Hepatocyte (in vitro differentiated cells): ENCODE results near the gene IL18. TPM values are rescaled to one million over a fixed set of nuclear protein-coding genes. Genes with fewer than 3 reads are reported as not detected.

Source experiments
- DNase-seq: peaks from one replicate; pipeline ENCODE4 v3.0.0-alpha.2; 2016; ENCODE audit warnings: low spot score
- H2AFZ ChIP-seq: fragments of 200-600 bp; sonication (generic); 2 replicates; pipeline ENCODE4 v1.6.0; 2016; ENCODE audit warnings: antibody characterized with exemption, mild to moderate bottlenecking
- H3K27ac ChIP-seq: fragments of 200-600 bp; sonication (generic); 2 replicates; pipeline ENCODE4 v1.5.1; 2016; ENCODE audit warnings: mild to moderate bottlenecking
- H3K27me3 ChIP-seq: fragments of 200-600 bp; sonication (generic); 2 replicates; pipeline ENCODE4 v1.6.1; 2016
- H3K36me3 ChIP-seq: fragments of 200-600 bp; sonication (generic); replicated peaks from 2 replicates; pipeline ENCODE4 v1.5.1; 2016; ENCODE audit warnings: low read depth; ENCODE audit not compliant: insufficient read depth
- H3K4me1 ChIP-seq: fragments of 200-600 bp; sonication (generic); 2 replicates; pipeline ENCODE4 v1.5.1; 2016; ENCODE audit warnings: mild to moderate bottlenecking, moderate library complexity; ENCODE audit not compliant: insufficient read depth
- H3K4me2 ChIP-seq: fragments of 200-600 bp; sonication (generic); 2 replicates; pipeline ENCODE4 v1.6.0; 2016
- H3K4me3 ChIP-seq: fragments of 200-600 bp; sonication (generic); 2 replicates; pipeline ENCODE4 v1.5.1; 2016; ENCODE audit warnings: mild to moderate bottlenecking
- H3K79me2 ChIP-seq: fragments of 200-600 bp; sonication (generic); 2 replicates; pipeline ENCODE4 v1.6.0; 2017; ENCODE audit warnings: mild to moderate bottlenecking
- H3K9me2 ChIP-seq: fragments of 200-600 bp; sonication (generic); replicated peaks from 2 replicates; pipeline ENCODE4 v1.6.0; 2017; ENCODE audit warnings: mild to moderate bottlenecking; ENCODE audit not compliant: insufficient read depth
- H3K9me3 ChIP-seq: fragments of 200-600 bp; sonication (generic); 2 replicates; pipeline ENCODE4 v1.5.1; 2016; ENCODE audit warnings: low read depth, mild to moderate bottlenecking
- H4K20me1 ChIP-seq: fragments of 200-600 bp; sonication (generic); 2 replicates; pipeline ENCODE4 v1.6.0; 2016; ENCODE audit warnings: mild to moderate bottlenecking; ENCODE audit not compliant: insufficient read depth, poor library complexity, severe bottlenecking
- EZH2 ChIP-seq: fragments of 200-600 bp; sonication (generic); IDR thresholded peaks from 2 replicates; pipeline ENCODE4 v1.6.1; 2016; ENCODE audit warnings: antibody characterized with exemption, mild to moderate bottlenecking, borderline replicate concordance
- EZH2phosphoT487 ChIP-seq: fragments of 200-600 bp; sonication (generic); IDR thresholded peaks from one replicate; pipeline ENCODE4 v1.6.1; 2018; ENCODE audit warnings: antibody characterized with exemption, mild to moderate bottlenecking, low read depth, moderate library complexity; ENCODE audit not compliant: unreplicated experiment, severe bottlenecking
- WGBS: methylation state at CpG from one replicate; pipeline ENCODE4 v1.1.6; 2016; ENCODE audit warnings: low lambda C conversion rate; ENCODE audit errors: missing lambda C conversion rate; 5-methylcytosine and 5-hydroxymethylcytosine counted together
- polyA plus RNA-seq: library from polyadenylated mRNA; unstranded; fragments of >200 nt; fragmentation: Nextera tagmentation; extraction: Ambion mirVana; gene quantifications from 2 replicates; pipeline ENCODE4 v1.2.1, GENCODE V29; 2016
- total RNA-seq: library from RNA; depleted of rRNA; stranded (reverse); fragments of >200 nt; gene quantifications from 2 replicates; pipeline ENCODE4 v1.2.3, GENCODE V29; 2014
- TF ChIP-seq, protein P1 (sequence below): fragments of 200-600 bp; sonication (generic); IDR thresholded peaks from 2 replicates; pipeline ENCODE4 v1.5.1; 2016; ENCODE audit warnings: antibody characterized with exemption, mild to moderate bottlenecking; ENCODE audit not compliant: poor library complexity

The IL18 gene
- total and polyA plus RNA-seq, 2 experiments from 2014 or later, result 7.0 to 10.3 TPM

DNA sequence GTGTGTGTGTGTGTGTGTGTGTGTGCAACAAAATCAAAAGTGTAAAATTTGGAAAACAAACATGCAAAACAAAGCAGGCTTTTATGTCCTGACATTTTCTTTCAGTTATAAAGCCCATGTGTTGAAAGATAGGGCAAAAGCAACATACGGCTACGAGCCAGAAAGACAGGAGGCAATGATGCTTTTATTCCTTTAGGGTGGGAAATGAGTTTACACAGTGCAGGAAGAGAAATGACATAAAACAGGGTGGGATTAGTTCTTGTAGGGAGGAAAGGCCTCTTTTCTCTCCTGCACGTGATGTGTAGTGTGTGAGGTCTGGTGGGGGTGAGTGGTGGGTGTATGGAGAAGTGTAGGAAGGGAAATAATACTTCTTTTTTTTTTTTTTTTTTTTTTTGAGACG, 29.4 kb downstream of the IL18 start:
- H2AFZ ChIP-seq, result no peak overlapping the region
- H3K27me3 ChIP-seq, result no peaks in the 10 kb centered on the region
- no peaks in the 10 kb centered on the region for H4K20me1 ChIP-seq
- TF ChIP-seq EZH2 (no peak), EZH2phosphoT487 (no peak)
- TF ChIP-seq, protein P1, sequence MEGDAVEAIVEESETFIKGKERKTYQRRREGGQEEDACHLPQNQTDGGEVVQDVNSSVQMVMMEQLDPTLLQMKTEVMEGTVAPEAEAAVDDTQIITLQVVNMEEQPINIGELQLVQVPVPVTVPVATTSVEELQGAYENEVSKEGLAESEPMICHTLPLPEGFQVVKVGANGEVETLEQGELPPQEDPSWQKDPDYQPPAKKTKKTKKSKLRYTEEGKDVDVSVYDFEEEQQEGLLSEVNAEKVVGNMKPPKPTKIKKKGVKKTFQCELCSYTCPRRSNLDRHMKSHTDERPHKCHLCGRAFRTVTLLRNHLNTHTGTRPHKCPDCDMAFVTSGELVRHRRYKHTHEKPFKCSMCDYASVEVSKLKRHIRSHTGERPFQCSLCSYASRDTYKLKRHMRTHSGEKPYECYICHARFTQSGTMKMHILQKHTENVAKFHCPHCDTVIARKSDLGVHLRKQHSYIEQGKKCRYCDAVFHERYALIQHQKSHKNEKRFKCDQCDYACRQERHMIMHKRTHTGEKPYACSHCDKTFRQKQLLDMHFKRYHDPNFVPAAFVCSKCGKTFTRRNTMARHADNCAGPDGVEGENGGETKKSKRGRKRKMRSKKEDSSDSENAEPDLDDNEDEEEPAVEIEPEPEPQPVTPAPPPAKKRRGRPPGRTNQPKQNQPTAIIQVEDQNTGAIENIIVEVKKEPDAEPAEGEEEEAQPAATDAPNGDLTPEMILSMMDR, result no peak
- no peaks in the 10 kb centered on the region for H3K4me1 ChIP-seq
- no peaks in the 10 kb centered on the region for H3K9me2 ChIP-seq
- no peaks in the 10 kb centered on the region for H3K36me3 ChIP-seq
- no peaks in the 10 kb centered on the region for H3K9me3 ChIP-seq
- no peak for DNase-seq
- no peak overlapping the region for H3K27ac ChIP-seq
- no peaks in the 10 kb centered on the region for H3K79me2 ChIP-seq
- WGBS, result 59% methylated on average over 3 of the region's 4 CpGs
- H3K4me3 ChIP-seq, result no peak overlapping the region
- H3K4me2 ChIP-seq, result no peak overlapping the region

DNA sequence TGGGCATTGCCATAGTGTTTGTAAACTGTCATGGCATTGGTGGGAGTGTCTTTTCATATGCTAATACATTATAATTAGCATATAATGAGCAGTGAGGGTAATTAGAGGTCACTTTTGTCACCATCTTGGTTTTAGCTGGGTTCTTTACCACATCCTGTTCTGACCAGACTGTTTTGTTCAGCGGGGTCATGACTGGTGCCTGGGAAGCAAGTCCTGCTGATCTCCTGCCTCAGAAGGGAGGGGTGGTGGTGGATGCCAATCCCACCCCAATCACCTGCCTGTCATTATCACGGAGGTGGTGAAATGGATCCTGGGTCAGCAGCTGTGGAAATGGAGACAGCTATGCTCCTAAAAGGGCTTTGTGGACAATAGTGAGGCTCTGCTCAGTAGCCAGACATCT, 31.2 kb downstream of the IL18 start:
- H3K27ac ChIP-seq, result no peak overlapping the region

DNA sequence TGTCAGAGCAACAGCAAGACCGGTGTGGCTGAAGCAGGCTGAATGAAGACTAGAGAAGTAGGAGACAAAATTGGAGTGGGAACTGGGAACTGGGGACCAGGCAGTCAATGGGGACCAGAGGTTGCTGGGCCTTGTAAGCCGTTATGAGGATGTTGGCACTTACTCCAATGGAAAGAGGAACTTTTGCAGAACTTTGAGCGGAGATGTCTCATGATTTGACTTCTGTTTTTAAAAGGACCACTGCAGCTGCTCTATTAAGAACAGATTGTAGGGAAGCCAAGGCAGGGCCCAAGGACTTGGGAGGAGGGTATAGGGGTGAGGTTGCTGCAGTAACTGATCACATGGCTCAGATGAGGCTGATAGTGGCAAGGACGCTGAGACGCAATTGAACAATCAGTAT, 34.2 kb downstream of the IL18 start:
- H3K9me2 ChIP-seq, result no peaks in the 10 kb centered on the region
- H3K4me3 ChIP-seq, result no peak overlapping the region
- no peaks in the 10 kb centered on the region for H4K20me1 ChIP-seq
- H3K27ac ChIP-seq, result no peak overlapping the region
- H2AFZ ChIP-seq, result no peak overlapping the region
- H3K4me1 ChIP-seq, result no peaks in the 10 kb centered on the region
- H3K9me3 ChIP-seq, result no peaks in the 10 kb centered on the region
- TF ChIP-seq EZH2 (no peak), EZH2phosphoT487 (no peak)
- TF ChIP-seq, protein P1, result no peak
- 92% methylated on average over 5 of the region's 5 CpGs for WGBS
- no peaks in the 10 kb centered on the region for H3K79me2 ChIP-seq
- DNase-seq, result no peak
- H3K27me3 ChIP-seq, result no peaks in the 10 kb centered on the region
- no peak overlapping the region for H3K4me2 ChIP-seq
- H3K36me3 ChIP-seq, result no peaks in the 10 kb centered on the region

More for the DNA sequence above, 31.2 kb downstream of the IL18 start:
- Histone ChIP-seq H3K4me2 (no peak overlapping the region), H3K9me2 (no peaks in the 10 kb centered on the region), H3K4me1 (no peaks in the 10 kb centered on the region), H3K27me3 (no peaks in the 10 kb centered on the region), H3K4me3 (no peak overlapping the region), H3K9me3 (no peaks in the 10 kb centered on the region), H3K79me2 (no peaks in the 10 kb centered on the region), H3K36me3 (no peaks in the 10 kb centered on the region), H2AFZ (no peak overlapping the region), H4K20me1 (no peaks in the 10 kb centered on the region)
- 79% methylated on average over 2 of the region's 2 CpGs for WGBS
- TF ChIP-seq EZH2 (no peak), EZH2phosphoT487 (no peak)
- TF ChIP-seq, protein P1, result no peak
- no peak for DNase-seq
